WERI-Rb-1 (cell line): ENCODE measurements around the gene ELOVL6.

Experiments used
- DNase-seq: peaks from one replicate; pipeline ENCODE4 v3.0.0-alpha.2; 2020
- H3K27ac ChIP-seq: fragments of 250-450 bp; sonication (Bioruptor Pico); 2 replicates; pipeline ENCODE4 v1.5.1; 2020; ENCODE audit warnings: mild to moderate bottlenecking, moderate library complexity
- H3K27me3 ChIP-seq: fragments of 250-450 bp; sonication (Bioruptor Pico); 2 replicates; pipeline ENCODE4 v1.5.1; 2021; ENCODE audit warnings: mild to moderate bottlenecking, low read depth, moderate library complexity; ENCODE audit not compliant: insufficient read depth, severe bottlenecking
- H3K36me3 ChIP-seq: fragments of 250-450 bp; sonication (Bioruptor Pico); 2 replicates; pipeline ENCODE4 v1.5.1; 2020; ENCODE audit warnings: mild to moderate bottlenecking, moderate library complexity
- H3K4me3 ChIP-seq: 2 replicates; pipeline ENCODE4 v1.5.1; 2011; ENCODE audit warnings: low read depth, mild to moderate bottlenecking, control low read depth, low read length
- H3K9me3 ChIP-seq: fragments of 250-450 bp; sonication (Bioruptor Pico); 2 replicates; pipeline ENCODE4 v1.5.1; 2021; ENCODE audit warnings: mild to moderate bottlenecking, moderate library complexity; ENCODE audit not compliant: severe bottlenecking
- CTCF ChIP-seq: IDR thresholded peaks from 2 replicates; pipeline ENCODE4 v1.5.1; 2011; ENCODE audit warnings: low read depth, mild to moderate bottlenecking, control low read depth, inconsistent platforms, low read length

Gene ELOVL6

GRCh38 chr4:110106931-110107296 lies 91.5 kb downstream of the ELOVL6 start:
- DNase-seq = no peak
- H3K9me3 ChIP-seq = no peaks in the 10 kb centered on the region
- no peak overlapping the region for H3K27ac ChIP-seq
- no peak overlapping the region for H3K4me3 ChIP-seq
- H3K27me3 ChIP-seq = no peaks in the 10 kb centered on the region
- TF ChIP-seq CTCF = no peak
- H3K36me3 ChIP-seq = no peaks in the 10 kb centered on the region

GRCh38 chr4:110104661-110105060 lies 93.8 kb downstream of the ELOVL6 start:
- Histone ChIP-seq H3K9me3 (no peaks in the 10 kb centered on the region), H3K4me3 (no peak overlapping the region)
- no peak for TF ChIP-seq CTCF

GRCh38 chr4:110099638-110100037 lies 98.8 kb downstream of the ELOVL6 start:
- no peak overlapping the region for H3K27ac ChIP-seq
- no peaks in the 10 kb centered on the region for H3K36me3 ChIP-seq
- no peak overlapping the region for H3K4me3 ChIP-seq
- no peaks in the 10 kb centered on the region for H3K27me3 ChIP-seq
- TF ChIP-seq CTCF = no peak
- DNase-seq = no peak
- H3K9me3 ChIP-seq = no peaks in the 10 kb centered on the region

More at GRCh38 chr4:110104661-110105060, 93.8 kb downstream of the ELOVL6 start:
- no peak overlapping the region for H3K27ac ChIP-seq
- no peak for DNase-seq
- no peaks in the 10 kb centered on the region for H3K36me3 ChIP-seq
- no peaks in the 10 kb centered on the region for H3K27me3 ChIP-seq

GRCh38 chr4:110096405-110096804 lies 102.0 kb downstream of the ELOVL6 start:
- TF ChIP-seq CTCF = no peak
- Histone ChIP-seq H3K36me3 (no peaks in the 10 kb centered on the region), H3K4me3 (no peak overlapping the region), H3K27ac (no peak overlapping the region), H3K9me3 (no peaks in the 10 kb centered on the region), H3K27me3 (no peaks in the 10 kb centered on the region)
- no peak for DNase-seq

- Histone ChIP-seq H3K4me3 (no peak overlapping the region), H3K27ac (no peak overlapping the region), H3K27me3 (no peaks in the 10 kb centered on the region), H3K9me3 (no peaks in the 10 kb centered on the region), H3K36me3 (0 out of 2 replicates have a peak, but pooled peaks cover 2% of the 10 kb centered on the region)
- TF ChIP-seq CTCF = no peak
- no peak for DNase-seq
These were observed 105.8 kb downstream of the ELOVL6 start for GRCh38 chr4:110092646-110093045.

GRCh38 chr4:110091434-110092140 lies 106.8 kb downstream of the ELOVL6 start:
- DNase-seq = no peak
- TF ChIP-seq CTCF = no peak
- H3K4me3 ChIP-seq = no peak overlapping the region
- no peaks in the 10 kb centered on the region for H3K27me3 ChIP-seq
- no peaks in the 10 kb centered on the region for H3K9me3 ChIP-seq
- H3K36me3 ChIP-seq = 0 out of 2 replicates have a peak, but pooled peaks cover 2% of the 10 kb centered on the region
- no peak overlapping the region for H3K27ac ChIP-seq
